Nephron (organoid): ENCODE data around the gene MPPE1.

Experiments used
- H3K27ac Mint-ChIP-seq, 3 experiments: 2 replicates each; pipeline ENCODE4 v1.8.0; 2020; ENCODE audit warnings: mixed read lengths in 3 of 3, mild to moderate bottlenecking in 2 of 3, moderate library complexity in 1 of 3
- H3K27me3 Mint-ChIP-seq: 2 replicates; pipeline ENCODE4 v1.8.0; 2021; ENCODE audit warnings: low read depth, mild to moderate bottlenecking, moderate library complexity, mixed read lengths
- H3K36me3 Mint-ChIP-seq: 2 replicates; pipeline ENCODE4 v1.8.0; 2020; ENCODE audit warnings: low read depth, mixed read lengths
- H3K4me1 Mint-ChIP-seq: 2 replicates; pipeline ENCODE4 v1.8.0; 2020; ENCODE audit warnings: mixed read lengths
- H3K4me3 Mint-ChIP-seq, 3 experiments: 2 replicates each; pipeline ENCODE4 v1.8.0; 2020; ENCODE audit warnings: mild to moderate bottlenecking in 3 of 3, mixed read lengths in 3 of 3, moderate library complexity in 2 of 3
- H3K9me3 Mint-ChIP-seq: 2 replicates; pipeline ENCODE4 v1.8.0; 2020; ENCODE audit warnings: mixed read lengths
- TF ChIP-seq, protein P1 (sequence below), 3 experiments: fragments of 200-600 bp; sonication (generic); IDR thresholded peaks; one replicate each; pipeline ENCODE4 v1.5.0; 2021; ENCODE audit warnings: antibody characterized with exemption in 3 of 3; ENCODE audit not compliant: unreplicated experiment in 3 of 3

The MPPE1 gene

DNA sequence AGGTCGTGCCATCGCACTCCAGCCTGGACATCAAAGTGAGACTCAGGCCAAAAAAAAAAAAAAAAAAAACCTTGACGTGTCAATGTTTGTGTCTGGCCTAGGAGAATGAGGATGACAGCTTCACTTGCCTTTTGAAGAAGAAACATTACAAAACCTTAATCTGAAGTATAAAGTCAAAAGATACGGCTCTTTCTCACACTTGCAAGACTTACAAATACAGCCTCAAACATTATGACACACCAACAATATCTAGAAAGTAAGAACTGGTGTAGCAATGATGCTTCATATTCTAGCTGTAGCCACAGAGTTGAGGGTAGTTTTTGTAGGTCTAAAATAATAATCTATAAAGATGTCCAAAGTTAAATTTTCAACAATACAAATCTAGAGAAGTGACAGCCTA lies 25.5 kb downstream of the MPPE1 start:
- Mint-ChIP-seq H3K36me3 (peaks cover 26% of the 10 kb centered on the region), H3K4me1 (no peaks in the 10 kb centered on the region), H3K27me3 (no peaks in the 10 kb centered on the region), H3K27ac (no peak overlapping the region), H3K4me3 (no peak overlapping the region), H3K9me3 (no peaks in the 10 kb centered on the region)
- TF ChIP-seq, protein P1, sequence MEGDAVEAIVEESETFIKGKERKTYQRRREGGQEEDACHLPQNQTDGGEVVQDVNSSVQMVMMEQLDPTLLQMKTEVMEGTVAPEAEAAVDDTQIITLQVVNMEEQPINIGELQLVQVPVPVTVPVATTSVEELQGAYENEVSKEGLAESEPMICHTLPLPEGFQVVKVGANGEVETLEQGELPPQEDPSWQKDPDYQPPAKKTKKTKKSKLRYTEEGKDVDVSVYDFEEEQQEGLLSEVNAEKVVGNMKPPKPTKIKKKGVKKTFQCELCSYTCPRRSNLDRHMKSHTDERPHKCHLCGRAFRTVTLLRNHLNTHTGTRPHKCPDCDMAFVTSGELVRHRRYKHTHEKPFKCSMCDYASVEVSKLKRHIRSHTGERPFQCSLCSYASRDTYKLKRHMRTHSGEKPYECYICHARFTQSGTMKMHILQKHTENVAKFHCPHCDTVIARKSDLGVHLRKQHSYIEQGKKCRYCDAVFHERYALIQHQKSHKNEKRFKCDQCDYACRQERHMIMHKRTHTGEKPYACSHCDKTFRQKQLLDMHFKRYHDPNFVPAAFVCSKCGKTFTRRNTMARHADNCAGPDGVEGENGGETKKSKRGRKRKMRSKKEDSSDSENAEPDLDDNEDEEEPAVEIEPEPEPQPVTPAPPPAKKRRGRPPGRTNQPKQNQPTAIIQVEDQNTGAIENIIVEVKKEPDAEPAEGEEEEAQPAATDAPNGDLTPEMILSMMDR (IDR thresholded peaks at IDR 0.05; ENCODE audit: unreplicated experiment in 3 of 3): no peak

DNA sequence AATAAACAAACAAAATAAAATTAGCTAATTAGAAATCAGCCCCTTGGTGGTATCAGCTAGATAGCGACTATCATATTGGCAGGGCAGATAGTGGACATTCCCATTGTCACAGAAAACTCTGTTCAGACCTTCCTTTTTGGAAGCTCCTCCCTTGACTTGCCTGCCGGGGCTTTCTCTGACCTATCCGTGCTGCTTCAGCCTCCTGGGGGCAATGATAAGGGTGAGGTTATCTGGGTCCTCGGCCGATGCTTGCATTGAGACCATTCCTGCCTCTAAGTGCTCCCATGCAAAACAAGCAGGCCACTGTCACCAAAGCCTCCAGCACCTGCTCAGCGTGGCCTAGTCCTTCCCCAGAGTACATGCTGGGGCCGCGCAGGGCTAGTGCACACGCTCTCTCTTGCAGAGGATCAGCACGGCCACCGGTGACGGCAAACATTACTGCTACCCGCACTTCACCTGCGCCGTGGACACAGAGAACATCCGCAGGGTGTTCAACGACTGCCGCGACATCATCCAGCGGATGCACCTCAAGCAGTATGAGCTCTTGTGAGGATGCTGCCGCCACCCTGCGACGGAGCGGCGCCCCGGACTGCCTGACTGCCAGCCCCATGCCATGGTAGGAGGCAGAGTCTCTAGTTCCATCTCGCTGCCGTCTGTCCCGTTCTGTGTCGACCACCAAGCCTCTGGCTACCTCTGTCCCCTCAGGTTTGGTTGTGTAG lies 27.4 kb downstream of the MPPE1 start:
- peaks cover 25% of the 10 kb centered on the region for H3K36me3 Mint-ChIP-seq
- no peak overlapping the region for H3K4me3 Mint-ChIP-seq
- H3K4me1 Mint-ChIP-seq: no peaks in the 10 kb centered on the region
- no peaks in the 10 kb centered on the region for H3K27me3 Mint-ChIP-seq
- H3K9me3 Mint-ChIP-seq: no peaks in the 10 kb centered on the region
- TF ChIP-seq, protein P1 (IDR thresholded peaks at IDR 0.05; ENCODE audit: unreplicated experiment in 3 of 3): no peak
- no peak overlapping the region for H3K27ac Mint-ChIP-seq

DNA sequence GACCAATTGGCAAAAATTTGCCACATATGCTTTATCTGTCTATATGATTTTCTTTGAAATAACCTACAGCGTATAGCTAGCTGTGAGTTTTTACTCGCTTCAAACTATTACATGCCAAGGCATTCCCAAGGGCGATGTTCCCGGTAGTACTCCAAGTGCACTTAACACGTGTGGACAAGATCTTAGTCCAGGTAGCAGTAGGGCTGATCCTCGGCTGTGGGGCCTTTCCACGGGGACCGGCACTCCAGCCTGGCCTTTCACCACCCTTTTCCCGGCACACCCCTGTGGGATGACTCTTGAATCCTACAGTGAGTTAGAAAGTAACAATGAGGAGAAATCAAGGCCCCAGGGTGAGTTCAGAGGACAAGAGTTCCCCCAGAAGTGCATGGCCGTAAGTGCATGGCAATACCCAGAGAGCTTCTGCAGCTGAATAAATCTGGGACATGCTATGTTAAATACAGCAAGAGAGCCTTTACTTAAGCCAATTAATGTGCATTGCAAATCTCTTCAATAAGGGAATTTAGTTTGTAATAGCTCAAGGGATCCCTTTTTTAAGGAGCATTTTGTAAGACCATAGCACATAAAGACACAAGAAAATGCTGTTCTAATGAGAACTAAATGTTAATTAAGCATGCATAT lies 30.5 kb downstream of the MPPE1 start:
- peaks cover 26% of the 10 kb centered on the region for H3K36me3 Mint-ChIP-seq
- no peak overlapping the region for H3K27ac Mint-ChIP-seq
- H3K9me3 Mint-ChIP-seq: no peaks in the 10 kb centered on the region
- no peaks in the 10 kb centered on the region for H3K27me3 Mint-ChIP-seq
- TF ChIP-seq, protein P1 (IDR thresholded peaks at IDR 0.05; ENCODE audit: unreplicated experiment in 3 of 3): no peak
- no peaks in the 10 kb centered on the region for H3K4me1 Mint-ChIP-seq
- no peak overlapping the region for H3K4me3 Mint-ChIP-seq

DNA sequence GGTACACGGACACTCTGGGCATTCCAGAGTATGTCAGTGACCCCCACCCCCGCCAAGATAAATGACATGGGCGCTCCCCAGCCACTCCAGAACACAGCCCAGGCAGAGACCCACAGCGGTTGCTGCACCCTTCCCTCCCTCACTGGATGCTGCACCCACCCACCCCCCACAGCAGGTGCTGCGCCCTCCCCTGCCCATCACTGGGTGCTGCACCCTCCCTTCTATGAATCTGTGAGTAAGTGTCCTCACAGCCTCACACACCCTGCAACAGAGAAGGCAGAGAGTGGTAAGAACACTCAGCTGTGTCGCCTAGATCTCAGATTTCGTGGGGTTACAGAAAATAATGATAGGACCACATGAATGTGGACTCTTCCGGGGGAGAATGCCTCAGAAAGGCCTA lies 33.4 kb downstream of the MPPE1 start:
- H3K9me3 Mint-ChIP-seq: no peaks in the 10 kb centered on the region

DNA sequence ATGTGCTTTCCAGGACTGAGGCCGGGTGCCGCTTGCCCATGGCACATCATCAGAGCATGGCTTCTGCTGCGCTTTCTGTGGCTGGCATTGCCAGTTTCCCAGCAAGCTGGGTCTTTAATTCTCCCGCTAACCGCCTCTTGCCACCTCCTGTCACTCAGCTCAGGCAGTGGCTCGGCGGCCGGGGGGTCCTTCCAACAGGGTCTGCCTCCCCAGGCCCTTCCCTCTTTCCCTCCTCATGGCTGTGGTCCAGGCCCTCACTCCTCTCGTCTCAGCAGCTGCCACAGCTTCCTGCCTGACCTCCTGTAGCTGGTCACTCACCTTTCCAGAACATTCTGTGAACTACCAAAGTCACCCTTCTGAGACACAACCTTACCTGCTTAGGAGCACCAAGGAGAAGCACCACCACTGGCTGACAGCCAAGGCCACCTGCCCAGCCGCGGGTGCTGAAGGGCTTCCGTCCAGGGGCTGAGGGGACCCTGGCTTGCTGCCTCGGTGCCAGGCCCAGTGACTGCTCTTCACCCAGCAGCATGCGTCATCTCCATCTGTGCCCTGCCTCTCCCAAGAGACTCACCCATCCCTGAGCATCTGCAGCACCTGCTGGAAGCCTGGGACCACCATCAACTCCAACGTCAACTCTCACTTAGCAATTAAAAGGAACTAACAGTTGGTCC lies 34.3 kb downstream of the MPPE1 start:
- Mint-ChIP-seq H3K9me3 (no peaks in the 10 kb centered on the region), H3K36me3 (peaks cover 17% of the 10 kb centered on the region), H3K4me3 (no peak overlapping the region), H3K4me1 (no peaks in the 10 kb centered on the region), H3K27ac (no peak overlapping the region), H3K27me3 (no peaks in the 10 kb centered on the region)
- TF ChIP-seq, protein P1 (IDR thresholded peaks at IDR 0.05; ENCODE audit: unreplicated experiment in 3 of 3): no peak

More for the DNA sequence above, 33.4 kb downstream of the MPPE1 start:
- Mint-ChIP-seq H3K27me3 (no peaks in the 10 kb centered on the region), H3K36me3 (peaks cover 17% of the 10 kb centered on the region), H3K27ac (no peak overlapping the region), H3K4me1 (no peaks in the 10 kb centered on the region), H3K4me3 (no peak overlapping the region)
- TF ChIP-seq, protein P1 (IDR thresholded peaks at IDR 0.05; ENCODE audit: unreplicated experiment in 3 of 3): no peak
